ENCODE results near the gene AK5. TPM values are rescaled to one million over a fixed set of nuclear protein-coding genes. Genes with fewer than 3 reads are reported as not detected.
A peak's percentile ranks its signal among the peaks of the same experiment; 100 is the strongest.

The AK5 gene
- 33.3 TPM for polyA plus RNA-seq (2013, experiment 1 of 2; ENCODE audit: insufficient read length)
- polyA plus RNA-seq (2013, experiment 2 of 2; ENCODE audit: insufficient read length) = 35.5 TPM

DNA sequence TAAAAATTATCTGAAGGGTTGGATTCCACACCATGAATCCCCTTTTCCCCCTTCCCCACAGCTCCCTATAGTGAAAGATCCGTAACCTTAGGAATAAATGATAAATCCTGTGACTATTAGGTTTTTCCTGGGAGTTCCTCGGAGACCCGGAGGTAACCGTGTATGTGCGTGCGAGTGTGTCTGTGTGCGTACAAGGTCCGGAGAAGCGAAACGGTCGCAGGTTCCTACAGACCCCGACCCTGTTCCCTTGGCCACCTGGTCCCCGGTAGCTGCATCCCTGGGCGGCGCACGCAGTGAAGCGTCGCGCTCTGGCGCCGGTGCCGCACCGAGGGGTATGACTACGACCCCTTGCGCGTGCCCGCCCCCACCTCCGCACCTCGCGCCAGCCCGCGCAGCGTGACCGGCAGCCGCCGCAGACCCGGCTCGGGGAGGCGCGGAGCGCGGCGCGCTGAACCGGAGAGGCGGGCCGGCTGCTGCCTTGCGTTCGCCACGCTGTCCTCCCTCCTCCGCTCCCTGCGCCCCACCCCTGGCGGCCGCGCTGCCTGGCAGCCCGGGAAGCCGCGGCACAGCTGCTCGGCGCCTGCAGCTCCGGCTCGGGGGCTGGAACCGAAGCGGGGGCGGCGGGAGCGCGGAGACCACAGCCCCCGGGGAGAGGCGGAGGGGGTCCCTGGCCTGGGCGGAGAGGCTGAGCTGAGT is at the start of gene AK5:
Gene AK5 (plus strand): TSS at position 529 of the 696 bp plus-strand sequence. CDS start 295 bp downstream, outside the sequence.
- peak; percentile 48 for DNase-seq

- DNase-seq = no peak
Measured at GRCh38 chr1:77232829-77233228, 49.0 kb upstream of the AK5 start.

DNA sequence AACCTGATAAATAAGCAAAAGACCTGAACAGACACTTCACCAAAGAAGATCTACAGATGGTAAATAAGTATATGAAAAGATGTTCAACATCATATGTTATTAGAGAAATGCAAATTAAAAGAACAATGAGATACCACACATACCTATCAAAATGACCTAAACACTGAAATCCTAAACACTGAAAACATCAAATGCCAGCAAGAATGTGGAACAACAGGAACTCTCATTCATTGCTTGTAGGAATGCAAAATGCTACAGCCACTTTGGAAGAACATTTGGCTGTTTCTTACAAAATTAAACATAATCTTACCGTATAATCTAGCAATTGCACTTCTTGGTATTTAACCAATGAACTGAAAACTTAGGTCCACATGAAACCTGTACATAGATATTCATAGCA is 47.7 kb upstream of the AK5 start:
- DNase-seq = no peak

DNA sequence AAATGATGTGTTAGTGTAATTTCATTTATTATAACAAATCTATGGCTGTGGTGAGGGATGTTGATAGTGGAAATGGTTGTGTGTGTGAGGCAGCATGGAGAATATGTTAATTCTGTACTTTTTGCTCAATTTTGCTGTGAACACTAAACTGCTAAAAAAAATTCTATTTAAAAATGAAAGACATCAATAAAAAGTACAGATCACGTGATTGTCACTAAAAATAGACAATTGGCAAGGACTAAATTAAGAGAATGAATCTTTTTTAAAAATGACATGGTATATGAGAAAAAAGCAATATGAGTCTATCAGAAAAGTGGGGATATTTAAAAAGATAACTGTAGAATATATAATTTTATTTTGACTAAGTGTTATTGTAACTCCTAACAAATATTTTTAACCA is 46.9 kb upstream of the AK5 start:
- DNase-seq = no peak

DNA sequence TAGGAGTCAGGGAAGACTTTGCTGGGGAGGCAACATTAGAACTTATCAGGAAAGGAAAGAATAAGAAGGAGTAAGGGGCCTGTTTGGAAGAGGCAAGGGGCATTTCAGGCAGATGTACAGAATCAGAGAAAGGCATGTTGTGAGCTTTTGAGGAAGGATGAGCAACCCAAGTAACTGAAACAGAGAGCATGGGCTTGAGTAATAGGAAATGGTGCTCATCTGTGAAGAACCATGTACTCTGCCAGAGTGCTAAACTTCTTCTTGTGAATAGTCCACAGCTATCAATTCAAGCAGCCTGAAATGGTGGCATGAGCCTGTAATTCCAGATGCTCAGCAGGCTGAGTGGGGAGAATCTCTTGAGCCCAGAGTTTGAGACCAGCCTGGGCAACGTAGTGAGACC is 43.4 kb upstream of the AK5 start:
- DNase-seq = no peak

DNA sequence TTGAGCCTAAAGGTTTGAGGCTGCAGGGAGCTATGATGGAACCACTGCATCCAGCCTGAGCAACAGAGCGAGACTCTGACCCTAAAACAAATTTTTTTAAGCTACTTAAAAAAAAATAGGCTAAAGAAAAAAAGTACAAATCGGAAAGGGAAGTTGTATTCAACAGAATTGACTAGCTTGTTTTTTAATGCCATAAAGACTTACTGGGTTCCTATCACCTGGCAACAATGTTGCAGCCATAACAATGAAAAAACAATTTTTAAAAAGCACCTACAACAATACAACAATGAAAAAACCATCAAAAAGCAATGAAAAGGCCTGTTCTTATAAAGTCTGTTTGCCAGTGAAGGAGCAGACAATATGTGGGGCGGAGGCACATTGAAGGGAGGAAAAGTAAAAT is 42.5 kb upstream of the AK5 start:
- DNase-seq = no peak

DNA sequence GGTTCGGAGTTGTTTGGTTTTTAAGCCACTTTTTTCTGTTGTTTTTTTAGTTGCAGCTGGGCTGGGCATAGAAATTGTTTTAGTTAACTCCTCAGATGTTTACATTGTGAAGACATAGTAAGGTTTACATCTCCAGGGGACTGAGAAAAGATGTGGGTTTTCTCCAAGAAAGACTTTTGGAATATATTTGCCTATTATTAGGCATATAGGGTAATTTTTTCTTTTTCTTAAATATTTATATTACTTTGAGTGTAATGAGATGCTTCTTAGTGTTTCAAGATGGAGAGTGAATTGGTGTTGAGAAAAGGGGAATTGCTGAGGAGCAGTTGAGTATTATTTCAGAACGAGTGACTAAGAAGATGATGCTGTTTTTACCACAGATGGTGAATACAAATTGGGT is 36.0 kb upstream of the AK5 start:
- no peak for DNase-seq

DNA sequence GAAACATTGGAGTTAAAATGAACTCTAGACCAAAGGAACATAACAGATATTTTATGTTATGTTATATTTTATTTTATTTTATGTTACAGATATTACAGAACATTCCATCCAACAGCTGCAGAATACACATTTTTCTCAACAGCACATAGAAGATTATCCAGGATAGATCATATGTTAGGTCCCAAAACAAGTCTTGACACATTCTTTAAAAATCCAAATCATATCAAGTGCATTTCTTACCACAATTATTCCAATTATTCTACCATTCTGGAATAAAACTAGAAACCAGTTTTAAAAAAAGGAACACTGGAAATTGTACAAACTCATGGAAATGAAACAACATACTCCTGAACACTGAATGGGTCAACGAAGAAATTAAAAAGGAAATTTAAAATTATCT is 31.7 kb upstream of the AK5 start:
- DNase-seq = no peak

DNA sequence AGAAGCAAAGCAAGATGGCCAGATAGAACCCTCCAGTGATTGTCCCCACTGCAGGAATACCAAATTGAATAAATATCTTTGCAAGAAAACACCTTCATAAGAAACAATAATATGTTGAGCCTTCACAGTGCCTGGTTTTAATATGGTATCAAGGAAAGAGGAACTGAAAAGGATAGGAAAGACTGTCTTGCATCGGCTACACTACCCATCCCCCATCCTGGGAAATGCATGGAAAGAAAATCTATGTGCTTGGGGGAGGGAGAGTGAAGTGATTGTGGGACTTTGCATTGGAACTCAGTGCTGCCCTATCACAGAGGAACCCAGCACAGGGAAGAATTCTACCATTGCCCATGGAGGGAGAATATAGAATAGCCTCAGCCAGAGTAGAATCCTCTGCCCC is 28.6 kb upstream of the AK5 start:
- DNase-seq = no peak

- DNase-seq = no peak
Measured at GRCh38 chr1:77263708-77264107, 18.1 kb upstream of the AK5 start.

DNA sequence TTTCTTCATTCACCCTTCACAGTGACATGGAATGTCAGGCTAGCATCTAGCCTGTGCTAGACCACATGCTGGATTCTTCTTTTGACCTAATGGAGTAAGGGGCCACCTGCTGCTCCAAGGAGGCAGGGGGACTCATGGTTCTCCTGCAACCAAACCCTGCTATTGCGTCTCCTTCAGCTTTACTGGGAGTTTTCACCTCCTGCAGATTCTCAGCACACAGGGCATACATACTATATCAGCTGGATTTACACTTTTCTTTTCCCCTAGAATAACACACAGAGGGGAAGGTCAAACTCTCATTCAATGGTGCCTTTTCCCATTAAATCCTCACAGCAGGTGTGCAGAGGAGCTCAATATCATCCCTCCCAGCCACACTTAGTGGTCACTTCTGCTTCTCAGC is 16.6 kb upstream of the AK5 start:
- no peak for DNase-seq

- DNase-seq = no peak
Measured at GRCh38 chr1:77267035-77267434, 14.8 kb upstream of the AK5 start.

- DNase-seq = peak; percentile 69
Measured at GRCh38 chr1:77271852-77272580, 9.8 kb upstream of the AK5 start.

GRCh38 chr1:77273891-77274290 is 7.9 kb upstream of the AK5 start:
- peak; percentile 8 for DNase-seq

DNA sequence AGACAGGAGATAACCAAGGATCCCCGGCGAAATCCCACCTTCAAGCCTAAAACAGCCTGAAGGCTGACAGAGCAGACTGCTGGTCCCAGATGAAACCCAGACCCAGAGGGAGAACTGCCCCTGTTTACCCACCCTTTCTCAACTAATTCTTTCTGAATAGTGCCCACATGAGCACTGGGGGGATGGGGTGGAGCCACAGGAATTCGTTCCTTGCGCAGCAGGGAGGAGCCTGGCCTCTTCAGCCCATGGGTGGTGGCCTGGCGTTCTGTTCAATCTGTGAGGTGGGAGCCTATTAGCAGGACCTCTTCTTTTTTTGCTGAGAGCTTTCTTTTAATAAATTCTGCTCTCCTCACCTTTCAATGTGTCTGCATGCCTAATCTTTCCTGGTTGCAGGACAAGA is 6.6 kb upstream of the AK5 start:
- DNase-seq = no peak

DNA sequence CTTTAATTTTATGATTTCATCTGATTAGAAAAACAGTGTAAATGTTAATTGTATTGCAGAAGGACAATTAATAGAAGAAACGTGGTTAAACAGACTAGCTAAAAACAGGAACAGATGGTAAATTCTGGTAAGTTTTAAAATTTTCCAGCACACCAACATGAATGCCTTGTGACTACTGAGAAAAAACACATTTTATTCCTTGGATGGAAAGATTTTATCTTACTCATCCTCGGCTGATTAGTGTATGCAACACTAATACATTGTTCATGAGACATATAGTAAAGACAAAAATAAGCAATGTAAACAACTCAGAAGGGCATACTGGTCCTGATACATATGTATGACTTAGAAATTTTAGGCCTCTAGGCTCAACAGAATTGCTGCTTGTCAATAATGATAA is 4.9 kb upstream of the AK5 start:
- DNase-seq = no peak

DNA sequence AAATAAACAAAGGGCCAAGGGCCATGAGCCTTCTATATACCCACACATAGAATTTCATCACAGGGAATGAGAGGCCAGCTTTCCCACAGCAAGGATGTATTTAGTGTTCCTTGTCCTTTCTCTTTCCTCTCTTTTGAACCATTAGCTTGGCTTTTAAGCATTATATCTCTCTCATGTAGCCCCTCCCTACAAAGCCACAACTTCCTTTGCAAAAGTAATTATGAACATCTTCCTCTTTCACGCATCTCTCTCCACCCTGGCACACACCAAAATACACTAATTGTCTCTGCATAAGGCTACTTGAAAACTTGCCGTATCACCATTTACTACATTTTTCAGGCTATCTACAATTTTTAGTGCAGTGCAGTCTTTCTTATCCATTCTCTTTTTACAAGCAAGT is 1.9 kb upstream of the AK5 start:
- DNase-seq = no peak

DNA sequence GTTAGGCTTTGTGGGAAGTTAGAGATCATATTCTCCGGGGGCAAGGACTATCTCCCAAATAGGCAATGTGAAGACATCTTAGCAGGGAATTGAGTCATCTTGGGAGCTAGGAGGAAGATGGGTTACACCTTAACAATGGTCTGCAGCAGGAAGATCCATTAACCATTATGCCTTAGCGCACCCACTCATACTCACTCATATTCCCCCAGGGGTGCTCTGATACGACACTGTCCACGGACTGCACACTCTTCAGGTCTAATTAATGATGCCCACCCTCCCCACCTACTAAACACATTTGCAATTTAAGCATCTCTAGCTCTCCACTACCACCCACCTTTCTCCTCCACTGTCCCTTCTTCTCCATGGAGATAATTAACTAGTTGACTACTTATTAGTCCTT is 857 bp upstream of the AK5 start:
- no peak for DNase-seq

DNA sequence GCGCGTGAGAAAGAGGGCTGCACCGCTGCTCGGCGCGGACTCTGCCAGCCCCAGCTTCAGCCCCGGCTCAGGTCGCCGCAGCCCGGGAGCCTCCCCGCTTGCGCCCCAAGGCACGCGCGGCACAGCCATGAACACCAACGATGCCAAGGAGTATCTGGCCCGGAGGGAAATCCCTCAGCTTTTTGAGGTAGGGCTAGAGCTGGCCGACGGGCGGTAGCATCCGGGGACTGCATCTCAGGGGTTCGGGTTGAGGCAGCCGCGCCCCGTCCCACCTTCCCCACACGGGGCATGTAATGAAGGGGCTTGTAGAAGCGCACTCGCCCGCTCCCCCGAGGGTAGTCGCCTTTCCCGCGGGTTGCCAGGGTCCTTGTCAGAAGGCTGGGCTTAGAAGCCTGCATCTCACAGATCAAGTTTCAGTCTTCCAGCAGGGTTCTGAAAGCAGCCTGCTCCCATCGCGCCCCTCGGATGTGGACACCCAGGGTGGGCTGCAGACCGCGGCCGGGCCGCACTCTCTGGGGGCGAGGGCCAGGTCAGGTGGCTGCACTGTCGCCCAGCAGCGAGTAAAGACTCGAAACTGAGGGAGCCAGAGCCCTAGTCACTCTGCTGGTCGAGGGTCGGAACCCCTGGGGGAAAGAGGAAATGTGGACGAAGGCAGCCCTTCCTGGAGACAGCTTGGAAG is 507 bp downstream of the AK5 start:
- peak; percentile 31 for DNase-seq

GRCh38 chr1:77282866-77283539 is 1.2 kb downstream of the AK5 start:
- DNase-seq = no peak

- peak; percentile 29 for DNase-seq
Measured at GRCh38 chr1:77283701-77284425, 2.0 kb downstream of the AK5 start.

DNA sequence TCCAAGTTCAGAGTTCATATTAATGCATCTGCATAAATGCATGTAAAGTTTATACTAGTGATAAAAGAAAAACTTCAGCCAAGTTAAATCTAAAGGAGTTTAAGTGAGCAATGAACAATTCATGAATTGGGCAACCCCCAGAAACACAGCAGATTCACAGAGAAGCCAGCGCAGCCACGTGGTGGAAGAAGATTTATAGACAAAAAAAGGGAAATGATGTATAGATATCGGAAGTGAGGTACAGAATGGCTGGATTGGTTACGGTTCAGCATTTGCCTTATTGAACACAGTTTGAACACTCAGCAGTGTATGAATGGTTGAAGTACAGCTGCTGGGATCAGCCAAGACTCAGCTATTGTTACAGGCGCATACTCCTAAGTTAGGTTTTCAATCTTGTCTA is 5.7 kb downstream of the AK5 start:
- no peak for DNase-seq

Measured in fibroblast of skin of abdomen (primary cell).